HEK293T (cell line): Measurements from ENCODE around the gene GPT2.

Experiments
- ARNT ChIP-seq: fragments of 450-650 bp; IDR thresholded peaks from 2 replicates; pipeline ENCODE4 v1.6.1; 2017; ENCODE audit warnings: mild to moderate bottlenecking
- BHLHE40 ChIP-seq: fragments of 450-650 bp; IDR thresholded peaks from 2 replicates; pipeline ENCODE4 v1.6.1; 2016; ENCODE audit warnings: mild to moderate bottlenecking, moderate library complexity, borderline replicate concordance
- ELF4 ChIP-seq: fragments of 450-650 bp; IDR thresholded peaks from 2 replicates; pipeline ENCODE4 v1.6.1; 2017; ENCODE audit warnings: antibody characterized with exemption
- FOXA1 ChIP-seq: fragments of 450-650 bp; IDR thresholded peaks from 2 replicates; pipeline ENCODE4 v1.6.1; 2016; ENCODE audit warnings: mild to moderate bottlenecking
- FOXK2 ChIP-seq: fragments of 450-650 bp; IDR thresholded peaks from 2 replicates; pipeline ENCODE4 v1.6.1; 2016; ENCODE audit warnings: mild to moderate bottlenecking
- FOXM1 ChIP-seq: fragments of 450-650 bp; IDR thresholded peaks from 2 replicates; pipeline ENCODE4 v1.6.1; 2017; ENCODE audit warnings: mild to moderate bottlenecking, borderline replicate concordance
- HDGF ChIP-seq: fragments of 450-650 bp; IDR thresholded peaks from 2 replicates; pipeline ENCODE4 v1.6.1; 2017; ENCODE audit warnings: antibody characterized with exemption, borderline replicate concordance
- L3MBTL2 ChIP-seq: fragments of 450-650 bp; conservative IDR thresholded peaks from 2 replicates; pipeline ENCODE4 v1.6.1; 2016; ENCODE audit warnings: mild to moderate bottlenecking
- LEF1 ChIP-seq: fragments of 450-650 bp; IDR thresholded peaks from 2 replicates; pipeline ENCODE4 v1.6.1; 2017; ENCODE audit warnings: mild to moderate bottlenecking, borderline replicate concordance
- SP1 ChIP-seq: fragments of 450-650 bp; IDR thresholded peaks from 2 replicates; pipeline ENCODE4 v1.6.1; 2017
- SUZ12 ChIP-seq: fragments of 450-650 bp; IDR thresholded peaks from 2 replicates; pipeline ENCODE4 v1.6.1; 2016; ENCODE audit warnings: mild to moderate bottlenecking
- TARDBP ChIP-seq: fragments of 450-650 bp; IDR thresholded peaks from 2 replicates; pipeline ENCODE4 v1.6.1; 2016
- ZNF384 ChIP-seq: fragments of 450-650 bp; IDR thresholded peaks from 2 replicates; pipeline ENCODE4 v1.6.1; 2016

- TF ChIP-seq ZNF384 (no peak), HDGF (no peak), TARDBP (no peak), BHLHE40 (no peak), ELF4 (no peak), FOXA1 (no peak), SP1 (no peak), L3MBTL2 (no peak), FOXK2 (no peak), SUZ12 (no peak), LEF1 (no peak), FOXM1 (no peak), ARNT (no peak)
Measured at GRCh38 chr16:46911650-46912049, 27.5 kb downstream of the GPT2 start.
